Stomach smooth muscle (tissue), 2 donors: Measurements from ENCODE around the gene B3GALT4.
"Not testable (repeated sequence)": the region's sequence is repeated elsewhere in the genome, so short reads cannot be mapped to it uniquely, and the experiment has no call there.

ENCODE experiments used
- H3K27ac ChIP-seq: one replicate; pipeline ENCODE4 v1.7.0; 2013; ENCODE audit warnings: mild to moderate bottlenecking, low read length, inconsistent platforms
- H3K27me3 ChIP-seq, 2 donors: one replicate each; pipeline ENCODE4 v1.7.0; 2013; ENCODE audit warnings: low read length in 2 of 2; ENCODE audit not compliant: insufficient read depth in 2 of 2, control insufficient read depth in 1 of 2
- H3K36me3 ChIP-seq, 2 donors: one replicate each; pipeline ENCODE4 v1.7.0; 2013; ENCODE audit warnings: low read length in 2 of 2; ENCODE audit not compliant: control insufficient read depth in 2 of 2, insufficient read depth in 2 of 2
- H3K4me1 ChIP-seq: one replicate; pipeline ENCODE4 v1.7.0; 2013; ENCODE audit warnings: low read length; ENCODE audit not compliant: control insufficient read depth, insufficient read depth
- H3K4me3 ChIP-seq, 2 donors: one replicate each; pipeline ENCODE4 v1.7.0; 2013; ENCODE audit warnings: low read length in 2 of 2
- H3K9ac ChIP-seq, 2 donors: one replicate each; pipeline ENCODE4 v1.7.0; 2013; ENCODE audit warnings: low read length in 2 of 2, mild to moderate bottlenecking in 1 of 2
- H3K9me3 ChIP-seq, 2 donors: one replicate each; pipeline ENCODE4 v1.7.0; 2013; ENCODE audit warnings: low read length in 2 of 2; ENCODE audit not compliant: control insufficient read depth in 2 of 2
- donor health status: healthy.
- donor health status: Pancreatic carcinoma.

Gene B3GALT4

GRCh38 chr6:33272275-33273128 lies 4.4 kb upstream of the B3GALT4 start:
- Histone ChIP-seq H3K4me3 (peak overlapping the region; percentile 98), H3K9ac (peak overlapping the region; percentile 80 to 99), H3K27ac (peak overlapping the region; percentile 98), H3K4me1 (peaks cover 58% of the 10 kb centered on the region), H3K9me3 (no peaks in the 10 kb centered on the region), H3K27me3 (no peaks in the 10 kb centered on the region), H3K36me3 (peaks cover 26 to 44% of the 10 kb centered on the region in 2 donors)

- H3K4me3 ChIP-seq = peak overlapping the region; percentile 98
- no peak overlapping the region for H3K27ac ChIP-seq
- no peaks in the 10 kb centered on the region for H3K27me3 ChIP-seq
- peaks cover 19 to 36% of the 10 kb centered on the region in 2 donors for H3K36me3 ChIP-seq
- H3K9ac ChIP-seq = peak overlapping the region; percentile 80 to 99
- no peaks in the 10 kb centered on the region for H3K9me3 ChIP-seq
- H3K4me1 ChIP-seq = peaks cover 64% of the 10 kb centered on the region
Observed at GRCh38 chr6:33273129-33273923, 3.6 kb upstream of the B3GALT4 start.

- Histone ChIP-seq H3K36me3 (peaks cover 19 to 29% of the 10 kb centered on the region in 2 donors), H3K4me3 (no peak overlapping the region), H3K4me1 (peaks cover 70% of the 10 kb centered on the region), H3K27me3 (no peaks in the 10 kb centered on the region), H3K27ac (no peak overlapping the region), H3K9ac (no peak overlapping the region), H3K9me3 (no peaks in the 10 kb centered on the region)
Observed at GRCh38 chr6:33273924-33274902, 2.7 kb upstream of the B3GALT4 start.

- H3K36me3 ChIP-seq = peaks cover 23 to 39% of the 10 kb centered on the region in 2 donors
Observed at GRCh38 chr6:33275795-33276580, 935 bp upstream of the B3GALT4 start.

GRCh38 chr6:33276581-33276863 lies 401 bp upstream of the B3GALT4 start:
- Histone ChIP-seq H3K9me3 (no peaks in the 10 kb centered on the region), H3K27me3 (no peaks in the 10 kb centered on the region), H3K27ac (peak overlapping the region; percentile 77), H3K36me3 (peaks cover 23 to 39% of the 10 kb centered on the region in 2 donors), H3K4me3 (peak overlapping the region; percentile 76 to 81), H3K9ac (peak overlapping the region; percentile 66 to 68), H3K4me1 (peaks cover 62% of the 10 kb centered on the region)

More at GRCh38 chr6:33275795-33276580, 935 bp upstream of the B3GALT4 start:
- peak overlapping the region; percentile 76 to 81 for H3K4me3 ChIP-seq
- H3K27ac ChIP-seq = peak overlapping the region; percentile 77
- H3K4me1 ChIP-seq = peaks cover 66% of the 10 kb centered on the region
- not testable (repeated sequence) for H3K9me3 ChIP-seq, H3K27me3 ChIP-seq
- peak overlapping the region in 1 of 2 donors; percentile 66 for H3K9ac ChIP-seq

GRCh38 chr6:33277663-33278391 lies 904 bp downstream of the B3GALT4 start:
- H3K4me3 ChIP-seq = peak overlapping the region; percentile 76 to 81
- peak overlapping the region; percentile 66 to 68 for H3K9ac ChIP-seq
- no peaks in the 10 kb centered on the region for H3K27me3 ChIP-seq
- H3K9me3 ChIP-seq = no peaks in the 10 kb centered on the region
- peaks cover 54% of the 10 kb centered on the region for H3K4me1 ChIP-seq
- peaks cover 29 to 48% of the 10 kb centered on the region in 2 donors for H3K36me3 ChIP-seq
- peak overlapping the region; percentile 77 for H3K27ac ChIP-seq

GRCh38 chr6:33278392-33278741 lies 1.4 kb downstream of the B3GALT4 start:
- Histone ChIP-seq H3K27ac (peak overlapping the region; percentile 77), H3K9me3 (no peaks in the 10 kb centered on the region), H3K4me1 (peaks cover 48% of the 10 kb centered on the region), H3K36me3 (peaks cover 25 to 45% of the 10 kb centered on the region in 2 donors), H3K9ac (no peak overlapping the region), H3K4me3 (peak overlapping the region in 1 of 2 donors; percentile 81), H3K27me3 (no peaks in the 10 kb centered on the region)

- Histone ChIP-seq H3K9me3 (no peaks in the 10 kb centered on the region), H3K4me3 (no peak overlapping the region), H3K27ac (no peak overlapping the region), H3K27me3 (no peaks in the 10 kb centered on the region), H3K4me1 (peaks cover 46% of the 10 kb centered on the region), H3K9ac (no peak overlapping the region), H3K36me3 (peaks cover 25 to 46% of the 10 kb centered on the region in 2 donors)
Observed at GRCh38 chr6:33278810-33279209, 1.9 kb downstream of the B3GALT4 start.

GRCh38 chr6:33279257-33279695 lies 2.4 kb downstream of the B3GALT4 start:
- Histone ChIP-seq H3K36me3 (peaks cover 26 to 41% of the 10 kb centered on the region in 2 donors), H3K27me3 (no peaks in the 10 kb centered on the region), H3K4me1 (peaks cover 41% of the 10 kb centered on the region)

More at GRCh38 chr6:33279257-33279695, 2.4 kb downstream of the B3GALT4 start:
- Histone ChIP-seq H3K9me3 (no peaks in the 10 kb centered on the region), H3K4me3 (no peak overlapping the region), H3K27ac (peak overlapping the region; percentile 11), H3K9ac (no peak overlapping the region)
